Pulmonary artery endothelial cell (primary cell): ENCODE data around the gene HOXD12. TPM values are rescaled to one million over a fixed set of nuclear protein-coding genes. Genes with fewer than 3 reads are reported as not detected.

Experiments
- DNase-seq: peaks from one replicate; pipeline ENCODE4 v3.0.0-alpha.2; 2011; ENCODE audit warnings: low read depth, low spot score
- total RNA-seq: library from RNA; depleted of rRNA; stranded (reverse); fragments of >200 nt; gene quantifications from 2 replicates; pipeline ENCODE4 v1.2.3, GENCODE V29; 2014

Gene HOXD12
- total RNA-seq, 1 donor from 2014 or later: not detected

GRCh38 chr2:176147800-176148496 lies 48.4 kb downstream of the HOXD12 start:
- DNase-seq: no peak

GRCh38 chr2:176148751-176149421 lies 49.3 kb downstream of the HOXD12 start:
- no peak for DNase-seq

GRCh38 chr2:176149481-176149938 lies 49.9 kb downstream of the HOXD12 start:
- DNase-seq: no peak

GRCh38 chr2:176149939-176150583 lies 50.5 kb downstream of the HOXD12 start:
- no peak for DNase-seq

- no peak for DNase-seq
Observed at GRCh38 chr2:176150584-176151441, 51.2 kb downstream of the HOXD12 start.

- DNase-seq: no peak
Observed at GRCh38 chr2:176151442-176152287, 52.1 kb downstream of the HOXD12 start, which contains the start of gene HOXD4. HOXD4 (plus strand) TSS chr2:176151550; CDS start chr2:176151634, 84 bp downstream.

Other genes starting within 250 kb of the HOXD12 start
- gene LNPK, start 97.5 kb upstream of the HOXD12 start, total RNA-seq: 5.7 and 12.4 TPM in 2 replicates
- gene EVX2, start 15.8 kb upstream of the HOXD12 start, total RNA-seq: not detected in 2 replicates
- gene HOXD13, start 7.1 kb upstream of the HOXD12 start, total RNA-seq: not detected in 2 replicates
- not detected in 2 replicates for gene HOXD11, start 7.5 kb downstream of the HOXD12 start, total RNA-seq
- gene HOXD10, start 17.0 kb downstream of the HOXD12 start, total RNA-seq: not detected in 2 replicates
- gene HOXD9, start 22.9 kb downstream of the HOXD12 start, total RNA-seq: not detected in 2 replicates
- gene HOXD8, start 29.9 kb downstream of the HOXD12 start, total RNA-seq: not detected in 2 replicates
- not detected in 2 replicates for gene HOXD4, start 51.8 kb downstream of the HOXD12 start, total RNA-seq
- gene HOXD3, start 57.5 kb downstream of the HOXD12 start, total RNA-seq: not detected in 2 replicates
- 0.07 TPM in 1 of 2 replicates, not detected in the other for gene HOXD1, start 88.9 kb downstream of the HOXD12 start, total RNA-seq
- gene MTX2, start 169.6 kb downstream of the HOXD12 start, total RNA-seq: 25.6 and 34.5 TPM in 2 replicates